ENCODE measurements around the gene CDSN.

Gene CDSN

GRCh38 chr6:31096656-31097055 lies 23.6 kb downstream of the CDSN start:
- no peak for TF ChIP-seq CTCF (conservative IDR thresholded peaks at IDR 0.05)

GRCh38 chr6:31096215-31096614 lies 24.0 kb downstream of the CDSN start:
- TF ChIP-seq CTCF (conservative IDR thresholded peaks at IDR 0.05), result no peak
- peak overlapping the region; percentile 89; the same call in 1 of the 2 replicates for H3K27ac ChIP-seq

More at GRCh38 chr6:31096656-31097055, 23.6 kb downstream of the CDSN start:
- H3K27ac ChIP-seq, result peak overlapping the region; percentile 89

GRCh38 chr6:31094389-31094881 lies 25.8 kb downstream of the CDSN start:
- H3K27ac ChIP-seq, result peak overlapping the region; percentile 89
- no peak for TF ChIP-seq CTCF (conservative IDR thresholded peaks at IDR 0.05)

- H3K27ac ChIP-seq, result peak overlapping the region; percentile 89
- no peak for TF ChIP-seq CTCF (conservative IDR thresholded peaks at IDR 0.05)
Measured at GRCh38 chr6:31092769-31093505, 27.3 kb downstream of the CDSN start.

- H3K27ac ChIP-seq, result no peak overlapping the region
- TF ChIP-seq CTCF (conservative IDR thresholded peaks at IDR 0.05), result no peak
Measured at GRCh38 chr6:31092238-31092637, 28.0 kb downstream of the CDSN start.

GRCh38 chr6:31091680-31092079 lies 28.6 kb downstream of the CDSN start:
- TF ChIP-seq CTCF (conservative IDR thresholded peaks at IDR 0.05), result no peak
- no peak overlapping the region for H3K27ac ChIP-seq

- no peak overlapping the region for H3K27ac ChIP-seq
- TF ChIP-seq CTCF (conservative IDR thresholded peaks at IDR 0.05), result no peak
Measured at GRCh38 chr6:31090973-31091364, 29.3 kb downstream of the CDSN start.

All from VCaP (cell line).